ENCODE measurements around the gene U2AF2. TPM values are rescaled to one million over a fixed set of nuclear protein-coding genes. Genes with fewer than 3 reads are reported as not detected.

The U2AF2 gene
- total RNA-seq, 2 donors from 2014 or later, result 39.0 to 61.0 TPM

GRCh38 chr19:55694656-55695491 lies 40.0 kb downstream of the U2AF2 start:
- no peak for TF ChIP-seq CTCF (IDR thresholded peaks at IDR 0.05)
- no peak for DNase-seq (ENCODE audit: low spot score)
- no peaks in the 10 kb centered on the region for H3K27me3 ChIP-seq
- H3K4me3 ChIP-seq, result no peak overlapping the region
- peaks cover 74% of the 10 kb centered on the region for H3K36me3 ChIP-seq
- H3K9me3 ChIP-seq, result no peaks in the 10 kb centered on the region
- no peaks in the 10 kb centered on the region for H3K4me1 ChIP-seq
- no peak overlapping the region for H3K27ac ChIP-seq

- no peak overlapping the region for H3K27ac ChIP-seq
- no peaks in the 10 kb centered on the region for H3K27me3 ChIP-seq
- H3K4me1 ChIP-seq, result no peaks in the 10 kb centered on the region
- DNase-seq (ENCODE audit: low spot score), result no peak
- no peaks in the 10 kb centered on the region for H3K9me3 ChIP-seq
- peaks cover 65% of the 10 kb centered on the region for H3K36me3 ChIP-seq
- H3K4me3 ChIP-seq, result no peak overlapping the region
- no peak for TF ChIP-seq CTCF (IDR thresholded peaks at IDR 0.05)
Measured at GRCh38 chr19:55695511-55696290, 40.9 kb downstream of the U2AF2 start.

GRCh38 chr19:55696301-55697068 lies 41.6 kb downstream of the U2AF2 start:
- H3K4me1 ChIP-seq, result no peaks in the 10 kb centered on the region
- H3K27me3 ChIP-seq, result no peaks in the 10 kb centered on the region
- H3K36me3 ChIP-seq, result peaks cover 59% of the 10 kb centered on the region
- H3K4me3 ChIP-seq, result no peak overlapping the region
- no peaks in the 10 kb centered on the region for H3K9me3 ChIP-seq
- H3K27ac ChIP-seq, result no peak overlapping the region
- no peak for DNase-seq (ENCODE audit: low spot score)
- TF ChIP-seq CTCF (IDR thresholded peaks at IDR 0.05), result no peak

- Histone ChIP-seq H3K36me3 (peaks cover 53% of the 10 kb centered on the region), H3K4me3 (no peak overlapping the region)
Measured at GRCh38 chr19:55697069-55697440, 42.2 kb downstream of the U2AF2 start.

More at GRCh38 chr19:55697069-55697440, 42.2 kb downstream of the U2AF2 start:
- TF ChIP-seq CTCF (IDR thresholded peaks at IDR 0.05), result no peak
- Histone ChIP-seq H3K27ac (no peak overlapping the region), H3K27me3 (no peaks in the 10 kb centered on the region), H3K9me3 (no peaks in the 10 kb centered on the region), H3K4me1 (no peaks in the 10 kb centered on the region)
- DNase-seq (ENCODE audit: low spot score), result no peak

All from right atrium auricular region (tissue), 2 donors.